ENCODE measurements around the gene CDK3.

- TF ChIP-seq CTCF (IDR thresholded peaks at IDR 0.05) (no peak), EP300 (IDR thresholded peaks at IDR 0.05; ENCODE audit: low read depth) (no peak), POLR2AphosphoS5 (IDR thresholded peaks at IDR 0.05) (no peak)
Observed at GRCh38 chr17:76017481-76018339, 17.1 kb downstream of the CDK3 start.
